Smooth muscle cell (in vitro differentiated cells): ENCODE measurements around the gene PSKH1. TPM values are rescaled to one million over a fixed set of nuclear protein-coding genes. Genes with fewer than 3 reads are reported as not detected.

Source experiments
- DNase-seq: peaks from one replicate; lab custom pipeline; 2025; ENCODE audit not compliant: unreplicated experiment; lab: John Stamatoyannopoulos, UW
- H2AFZ ChIP-seq: fragments of 200-600 bp; sonication (generic); 2 replicates; pipeline ENCODE4 v1.6.0; 2016; ENCODE audit warnings: antibody characterized with exemption, low read depth, mild to moderate bottlenecking
- H3F3A ChIP-seq: fragments of 200-600 bp; sonication (generic); 2 replicates; pipeline ENCODE4 v1.6.0; 2017; ENCODE audit warnings: antibody characterized with exemption, low read depth
- H3K27ac ChIP-seq: fragments of 200-600 bp; sonication (generic); 2 replicates; pipeline ENCODE4 v1.5.1; 2016; ENCODE audit warnings: low read depth, mild to moderate bottlenecking
- H3K27me3 ChIP-seq: fragments of 200-600 bp; sonication (generic); 2 replicates; pipeline ENCODE4 v1.6.1; 2016; ENCODE audit warnings: low read depth, mild to moderate bottlenecking
- H3K36me3 ChIP-seq: fragments of 200-600 bp; sonication (generic); 2 replicates; pipeline ENCODE4 v1.5.1; 2016; ENCODE audit warnings: low read depth
- H3K4me1 ChIP-seq: fragments of 200-600 bp; sonication (generic); 2 replicates; pipeline ENCODE4 v1.5.1; 2016; ENCODE audit warnings: low read depth
- H3K4me2 ChIP-seq: fragments of 200-600 bp; sonication (generic); 2 replicates; pipeline ENCODE4 v1.6.0; 2016; ENCODE audit warnings: mild to moderate bottlenecking
- H3K4me3 ChIP-seq: fragments of 200-600 bp; sonication (generic); 2 replicates; pipeline ENCODE4 v1.5.1; 2016; ENCODE audit warnings: mild to moderate bottlenecking
- H3K79me2 ChIP-seq: fragments of 200-600 bp; sonication (generic); 2 replicates; pipeline ENCODE4 v1.6.0; 2016; ENCODE audit warnings: low read depth, mild to moderate bottlenecking
- H3K9ac ChIP-seq: fragments of 200-600 bp; sonication (generic); 2 replicates; pipeline ENCODE4 v1.6.0; 2016; ENCODE audit warnings: low read depth
- H3K9me3 ChIP-seq: fragments of 200-600 bp; sonication (generic); replicated peaks from 2 replicates; pipeline ENCODE4 v1.5.1; 2016; ENCODE audit warnings: low read depth
- H4K20me1 ChIP-seq: fragments of 200-600 bp; sonication (generic); 2 replicates; pipeline ENCODE4 v1.6.0; 2016; ENCODE audit warnings: low read depth
- WGBS: methylation state at CpG from one replicate; pipeline ENCODE4 v1.1.7; 2016; ENCODE audit warnings: low lambda C conversion rate; 5-methylcytosine and 5-hydroxymethylcytosine counted together
- polyA plus RNA-seq: library from polyadenylated mRNA; unstranded; fragments of >200 nt; fragmentation: Nextera tagmentation; extraction: Ambion mirVana; gene quantifications from 2 replicates; pipeline ENCODE4 v1.2.1, GENCODE V29; 2016
- total RNA-seq: library from RNA; depleted of rRNA; stranded (reverse); fragments of >200 nt; gene quantifications from 2 replicates; pipeline ENCODE4 v1.2.3, GENCODE V29; 2014
- TF ChIP-seq, protein P1 (sequence below): fragments of 200-600 bp; sonication (generic); IDR thresholded peaks from 2 replicates; pipeline ENCODE4 v1.5.1; 2017; ENCODE audit warnings: borderline replicate concordance, mild to moderate bottlenecking, antibody characterized with exemption; ENCODE audit not compliant: insufficient read depth, poor library complexity, severe bottlenecking

Gene PSKH1
- total and polyA plus RNA-seq, 2 experiments from 2014 or later: 15.3 to 36.0 TPM

DNA sequence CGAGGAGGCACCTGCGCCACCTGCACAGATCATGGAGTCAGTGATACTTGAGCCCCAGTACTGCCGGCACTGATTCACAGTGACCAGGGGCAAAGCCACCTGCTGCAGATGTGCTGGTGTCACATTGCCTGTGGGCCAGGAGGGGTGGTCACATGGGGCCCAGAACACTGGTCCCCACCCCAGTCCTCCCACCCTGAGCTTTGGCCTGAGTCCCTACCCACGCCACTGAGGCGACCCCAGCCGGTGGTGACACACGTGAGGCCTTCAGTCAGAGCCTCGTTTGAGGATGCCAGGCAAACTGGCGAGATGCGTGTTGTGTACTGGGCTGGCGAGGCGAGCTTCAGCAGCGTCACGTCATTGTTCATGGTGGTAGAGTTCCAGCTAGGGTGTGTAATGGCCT is 37.1 kb downstream of the PSKH1 start:
- H3K27ac ChIP-seq: no peak overlapping the region
- no peaks in the 10 kb centered on the region for H3K36me3 ChIP-seq
- H3K79me2 ChIP-seq: no peaks in the 10 kb centered on the region
- H3K9ac ChIP-seq: no peak overlapping the region
- no peaks in the 10 kb centered on the region for H3F3A ChIP-seq
- TF ChIP-seq, protein P1, sequence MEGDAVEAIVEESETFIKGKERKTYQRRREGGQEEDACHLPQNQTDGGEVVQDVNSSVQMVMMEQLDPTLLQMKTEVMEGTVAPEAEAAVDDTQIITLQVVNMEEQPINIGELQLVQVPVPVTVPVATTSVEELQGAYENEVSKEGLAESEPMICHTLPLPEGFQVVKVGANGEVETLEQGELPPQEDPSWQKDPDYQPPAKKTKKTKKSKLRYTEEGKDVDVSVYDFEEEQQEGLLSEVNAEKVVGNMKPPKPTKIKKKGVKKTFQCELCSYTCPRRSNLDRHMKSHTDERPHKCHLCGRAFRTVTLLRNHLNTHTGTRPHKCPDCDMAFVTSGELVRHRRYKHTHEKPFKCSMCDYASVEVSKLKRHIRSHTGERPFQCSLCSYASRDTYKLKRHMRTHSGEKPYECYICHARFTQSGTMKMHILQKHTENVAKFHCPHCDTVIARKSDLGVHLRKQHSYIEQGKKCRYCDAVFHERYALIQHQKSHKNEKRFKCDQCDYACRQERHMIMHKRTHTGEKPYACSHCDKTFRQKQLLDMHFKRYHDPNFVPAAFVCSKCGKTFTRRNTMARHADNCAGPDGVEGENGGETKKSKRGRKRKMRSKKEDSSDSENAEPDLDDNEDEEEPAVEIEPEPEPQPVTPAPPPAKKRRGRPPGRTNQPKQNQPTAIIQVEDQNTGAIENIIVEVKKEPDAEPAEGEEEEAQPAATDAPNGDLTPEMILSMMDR: no peak
- no peak overlapping the region for H2AFZ ChIP-seq
- WGBS: 98% methylated on average over 14 of the region's 14 CpGs
- peaks cover 45% of the 10 kb centered on the region for H4K20me1 ChIP-seq
- peaks cover 6% of the 10 kb centered on the region for H3K4me1 ChIP-seq
- no peak overlapping the region for H3K4me3 ChIP-seq
- no peak overlapping the region for H3K4me2 ChIP-seq
- no peaks in the 10 kb centered on the region for H3K27me3 ChIP-seq
- no peak for DNase-seq
- H3K9me3 ChIP-seq: no peaks in the 10 kb centered on the region

DNA sequence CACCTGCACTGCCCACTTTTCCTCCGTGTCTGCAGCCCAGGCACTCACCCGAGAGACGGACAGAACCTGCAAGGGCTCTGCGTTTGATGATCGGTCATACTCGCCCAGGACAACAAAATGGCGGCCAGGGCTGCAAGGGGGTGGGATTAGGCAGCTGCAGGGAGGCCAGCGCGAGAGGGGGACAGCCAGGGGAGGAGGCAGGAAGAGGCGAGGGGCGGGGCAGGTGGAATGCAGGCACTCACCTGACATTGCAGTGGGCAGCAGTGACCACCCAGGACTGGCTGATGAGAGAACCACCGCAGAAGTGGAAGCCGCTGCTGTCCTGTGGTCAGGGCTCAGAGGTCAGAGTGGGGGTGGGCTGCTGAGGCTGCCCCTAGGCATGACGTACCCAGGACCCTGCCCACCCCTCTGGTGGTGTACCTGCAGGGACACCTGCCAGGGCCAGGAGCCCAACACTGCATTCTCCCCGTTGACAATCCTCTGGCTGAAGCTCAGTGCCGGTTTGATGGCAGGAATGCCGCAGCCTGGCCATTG is 37.7 kb downstream of the PSKH1 start:
- no peaks in the 10 kb centered on the region for H3F3A ChIP-seq
- no peak for DNase-seq
- no peak overlapping the region for H3K4me2 ChIP-seq
- no peaks in the 10 kb centered on the region for H3K9me3 ChIP-seq
- H3K9ac ChIP-seq: no peak overlapping the region
- H3K4me1 ChIP-seq: peaks cover 8% of the 10 kb centered on the region
- no peak overlapping the region for H2AFZ ChIP-seq
- no peaks in the 10 kb centered on the region for H3K79me2 ChIP-seq
- TF ChIP-seq, protein P1: no peak
- H3K27ac ChIP-seq: no peak overlapping the region
- H3K27me3 ChIP-seq: no peaks in the 10 kb centered on the region
- peaks cover 40% of the 10 kb centered on the region for H4K20me1 ChIP-seq
- no peak overlapping the region for H3K4me3 ChIP-seq
- WGBS: 94% methylated on average over 12 of the region's 17 CpGs
- H3K36me3 ChIP-seq: no peaks in the 10 kb centered on the region

DNA sequence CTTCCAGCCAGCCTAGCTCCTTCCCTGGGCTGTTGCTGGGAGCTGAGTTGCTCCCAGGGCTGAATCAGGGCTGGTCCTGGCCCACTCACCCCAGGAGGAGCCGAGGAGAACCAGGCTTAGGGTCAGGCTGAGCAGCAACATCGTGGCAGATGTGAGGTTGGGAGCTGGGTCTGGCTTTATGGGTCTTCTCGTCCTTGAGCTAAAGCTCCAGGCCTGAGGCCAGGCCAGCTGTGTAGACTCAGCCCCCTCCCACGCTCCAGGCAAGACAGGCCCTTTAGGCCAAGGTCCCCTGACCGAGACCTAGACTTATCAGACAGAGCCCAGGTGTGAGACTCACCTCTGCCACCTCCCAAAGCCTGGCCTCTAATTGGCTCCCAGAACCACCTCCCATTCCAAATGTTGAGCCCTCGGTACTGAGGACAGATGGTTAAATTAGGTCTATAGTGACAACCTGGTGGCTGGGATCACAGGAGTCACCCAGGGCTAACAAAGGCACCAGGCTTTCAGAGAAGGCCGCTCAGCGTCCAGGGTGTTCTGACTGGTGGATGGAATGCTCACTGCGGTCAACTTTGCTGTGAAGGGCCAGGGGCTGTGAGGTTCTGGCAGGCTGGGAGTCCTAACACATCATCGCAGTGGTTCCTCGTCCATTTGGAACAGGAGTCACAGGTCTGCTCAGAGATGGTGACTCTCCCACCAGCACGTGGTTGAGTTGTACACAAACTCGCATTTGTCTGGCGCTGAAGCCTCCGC is 38.8 kb downstream of the PSKH1 start, which contains the start of gene CTRL:
CTRL (minus strand) TSS at position 151 of the 750 bp plus-strand sequence; CDS start at position 141, 10 bp downstream.
- peaks cover 28% of the 10 kb centered on the region for H4K20me1 ChIP-seq
- no peaks in the 10 kb centered on the region for H3K27me3 ChIP-seq
- H2AFZ ChIP-seq: no peak within 1 kb of the TSS
- WGBS: 90% methylated on average over 15 of the region's 15 CpGs
- H3K4me3 ChIP-seq: no peak within 1 kb of the TSS
- peaks cover 10% of the 10 kb centered on the region for H3K4me1 ChIP-seq
- H3F3A ChIP-seq: no peaks in the 10 kb centered on the region
- H3K79me2 ChIP-seq: no peaks in the 10 kb centered on the region
- H3K9me3 ChIP-seq: no peaks in the 10 kb centered on the region
- DNase-seq: no peak
- H3K4me2 ChIP-seq: no peak within 1 kb of the TSS
- H3K36me3 ChIP-seq: no peaks in the 10 kb centered on the region
- no peak within 1 kb of the TSS for H3K27ac ChIP-seq
- no peak within 1 kb of the TSS for H3K9ac ChIP-seq
- TF ChIP-seq, protein P1: no peak
